ENCODE measurements around the gene CEP97. TPM values are rescaled to one million over a fixed set of nuclear protein-coding genes. Genes with fewer than 3 reads are reported as not detected.
A peak's percentile ranks its signal among the peaks of the same experiment; 100 is the strongest.
"Not testable (repeated sequence)": the region's sequence is repeated elsewhere in the genome, so short reads cannot be mapped to it uniquely, and the experiment has no call there.

CEP97 gene
- total RNA-seq, 5 donors from 2014 or later (not counting 1 experiment from before 2014, with no cell fraction given): 9.9 to 13.9 (median 12.7) TPM

DNA sequence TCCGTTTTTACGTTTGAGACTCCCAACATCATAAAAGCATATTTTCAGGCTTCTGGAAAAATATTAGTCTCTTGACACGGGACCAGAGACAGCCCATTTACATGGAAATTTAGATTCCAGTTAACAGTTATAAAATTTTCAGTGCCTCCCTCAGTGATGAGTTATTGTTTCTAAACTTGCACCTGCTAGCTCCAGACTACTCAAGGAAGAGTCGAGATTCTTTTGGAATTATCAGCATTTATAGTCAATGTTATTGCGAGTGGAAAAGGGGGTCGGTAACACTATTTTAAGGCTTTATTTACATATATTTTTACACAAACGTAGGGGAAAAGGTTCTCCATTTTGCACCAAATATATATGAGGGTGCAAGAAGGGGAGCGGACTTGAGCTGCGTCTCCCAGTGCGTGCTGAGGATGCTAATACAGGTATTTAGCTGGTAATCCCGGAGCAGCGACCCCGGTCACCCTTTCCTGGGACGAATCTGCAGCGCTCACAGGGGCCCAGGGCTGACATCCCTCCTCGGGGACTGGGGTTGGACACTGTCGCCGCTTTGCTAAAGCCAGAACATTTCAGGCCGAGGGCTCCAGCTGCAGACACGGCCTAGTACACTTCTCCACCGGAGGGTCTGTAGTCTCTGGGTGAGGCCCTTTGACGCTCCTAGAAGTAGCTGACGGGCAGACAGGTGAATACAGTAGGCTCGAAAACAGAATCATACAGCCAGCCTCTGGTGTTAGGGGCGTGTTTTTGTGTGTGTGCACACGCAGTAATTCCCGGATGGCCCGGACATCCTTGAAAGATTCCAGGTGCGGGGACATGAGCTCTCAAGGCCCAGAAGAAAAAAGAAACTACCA lies 46.8 kb upstream of the CEP97 start:
- no peaks in the 10 kb centered on the region for H3K9me3 Mint-ChIP-seq
- ChIA-PET POLR2A (interaction anchor here (0.6 to 4.5 kb wide), 9 partner anchors 8 to 108 kb away, joined by 3 to 37 read pairs (median 4); partner anchors contain the start of genes RPL24 (in 2 of the 2), CEP97 (in 1 of the 2), NXPE3 (in 1 of the 2) and PCNP (in 1 of the 2)), CTCF (interaction anchor here in 1 of 2 donors (2.1 kb wide), 1 partner anchor 8 kb away, joined by 10 read pairs; no protein-coding TSS in a partner anchor)
- Histone ChIP-seq H3K36me3 (ENCODE audit: control insufficient read depth in 2 of 2, extremely low read depth in 1 of 2, insufficient read depth in 1 of 2, low read length in 1 of 2) (peaks cover 12 to 27% of the 10 kb centered on the region in 2 donors), H3K4me1 (ENCODE audit: control insufficient read depth in 1 of 2, extremely low read depth in 1 of 2, insufficient read depth in 2 of 2, low read length in 2 of 2) (peaks cover 27 to 32% of the 10 kb centered on the region in 2 experiments), H3K27me3 (replicated peaks in 1 of 2; ENCODE audit: control insufficient read depth in 2 of 2, extremely low read depth in 1 of 2, insufficient read depth in 2 of 2, low read length in 1 of 2) (no peaks in the 10 kb centered on the region), H3K27ac (ENCODE audit: low read length) (peak overlapping the region; percentile 98), H3K4me3 (ENCODE audit: control insufficient read depth in 1 of 2, extremely low read depth in 1 of 2, low read length in 1 of 2) (peak overlapping the region; percentile 89 to 97), H3K9me3 (no peaks in the 10 kb centered on the region)
- H3K36me3 Mint-ChIP-seq: peaks cover 26% of the 10 kb centered on the region
- no peaks in the 10 kb centered on the region for H3K27me3 Mint-ChIP-seq
- DNase-seq: peak in 1 of 35 experiments; percentile 11
- peak overlapping the region; percentile 91 to 98 (median 95) for H3K4me3 Mint-ChIP-seq
- WGBS (ENCODE audit: insufficient coverage): 81% methylated on average over 21 of the region's 29 CpGs
- ATAC-seq (replicated peaks in 1 of 4): no peak
- peaks cover 51 to 56% (median 56%) of the 10 kb centered on the region in 3 donors for H3K4me1 Mint-ChIP-seq
- H3K27ac Mint-ChIP-seq: peak overlapping the region; percentile 97 to 99

DNA sequence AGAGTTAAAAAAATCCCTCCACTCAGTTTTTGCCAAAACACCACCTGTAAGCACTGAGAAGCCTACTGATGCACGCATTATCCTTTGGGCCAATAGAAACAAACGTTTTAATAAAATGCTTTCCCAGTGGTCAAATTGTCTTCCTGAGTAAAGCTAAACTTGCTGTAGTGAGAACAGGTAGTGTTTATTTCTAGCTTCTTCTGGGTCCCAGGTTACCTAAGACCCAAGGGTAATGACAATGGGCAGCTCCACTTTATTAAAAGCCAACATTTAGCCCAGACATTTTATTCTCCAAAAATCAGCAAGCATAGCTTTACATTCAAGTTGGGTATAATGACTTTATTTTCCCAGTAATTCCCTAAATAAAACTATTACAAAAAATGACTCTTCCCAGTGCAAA lies 45.6 kb upstream of the CEP97 start:
- WGBS (ENCODE audit: insufficient coverage): no CpG with 5 or more reads among the region's 2 CpGs
- DNase-seq; H3K27ac Mint-ChIP-seq; H3K4me3 Mint-ChIP-seq; H3K9me3 ChIP-seq; H3K27ac ChIP-seq (ENCODE audit: low read length); H3K27me3 Mint-ChIP-seq; ATAC-seq (replicated peaks in 1 of 4); H3K9me3 Mint-ChIP-seq; H3K27me3 ChIP-seq (replicated peaks in 1 of 2; ENCODE audit: control insufficient read depth in 2 of 2, extremely low read depth in 1 of 2, insufficient read depth in 2 of 2, low read length in 1 of 2); H3K4me3 ChIP-seq (ENCODE audit: control insufficient read depth in 1 of 2, extremely low read depth in 1 of 2, low read length in 1 of 2): not testable (repeated sequence)
- peaks cover 12 to 37% of the 10 kb centered on the region in 2 donors for H3K36me3 ChIP-seq (ENCODE audit: control insufficient read depth in 2 of 2, extremely low read depth in 1 of 2, insufficient read depth in 1 of 2, low read length in 1 of 2)
- Mint-ChIP-seq H3K4me1 (peaks cover 42 to 55% (median 51%) of the 10 kb centered on the region in 3 donors), H3K36me3 (peaks cover 25% of the 10 kb centered on the region)
- ChIA-PET POLR2A (interaction anchor here in 1 of 2 donors (0.7 kb wide), 2 partner anchors 45 to 113 kb away, joined by 3 to 4 read pairs; partner anchors contain the start of gene CEP97), CTCF (interaction anchor here in 1 of 2 donors (0.7 kb wide), 1 partner anchor 969 kb away, joined by 3 read pairs; no protein-coding TSS in a partner anchor)
- H3K4me1 ChIP-seq (ENCODE audit: control insufficient read depth in 1 of 2, extremely low read depth in 1 of 2, insufficient read depth in 2 of 2, low read length in 2 of 2): peaks cover 32% of the 10 kb centered on the region in 2 experiments

DNA sequence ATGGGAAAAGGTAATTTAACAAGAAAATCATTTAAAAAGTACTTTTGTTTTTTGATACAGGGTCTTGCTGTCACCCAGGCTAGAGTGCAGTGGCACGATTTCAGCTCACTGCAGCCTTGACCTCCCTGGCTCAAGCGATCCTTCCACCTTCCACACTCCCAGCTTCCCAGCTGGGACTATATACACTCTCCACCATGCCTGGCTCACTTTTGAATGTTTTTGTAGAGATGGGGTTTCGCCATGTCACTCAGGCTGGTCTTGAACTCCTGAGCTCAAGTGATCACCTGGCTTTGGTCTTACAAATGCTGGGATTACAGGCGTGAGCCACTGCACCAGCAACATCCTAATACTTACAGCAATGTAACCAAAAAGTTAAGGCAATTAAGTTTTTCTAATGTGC lies 43.9 kb upstream of the CEP97 start:
- ATAC-seq (replicated peaks in 1 of 4) (no peak), DNase-seq (peak in 1 of 35 experiments; percentile 16)
- H3K4me1 Mint-ChIP-seq: peaks cover 36 to 53% (median 45%) of the 10 kb centered on the region in 3 donors
- H3K9me3 ChIP-seq: no peaks in the 10 kb centered on the region
- no peak overlapping the region for H3K4me3 Mint-ChIP-seq
- H3K4me3 ChIP-seq (ENCODE audit: control insufficient read depth in 1 of 2, extremely low read depth in 1 of 2, low read length in 1 of 2): no peak overlapping the region
- CTCF ChIA-PET: interaction anchor here in 1 of 2 donors (1.0 kb wide), 1 partner anchor 7 kb away, joined by 3 read pairs; no protein-coding TSS in a partner anchor
- POLR2A ChIA-PET: interaction anchor here in 1 of 2 donors (0.9 kb wide), 1 partner anchor 106 kb away, joined by 4 read pairs; no protein-coding TSS in a partner anchor
- H3K36me3 Mint-ChIP-seq: peaks cover 32% of the 10 kb centered on the region
- H3K27ac Mint-ChIP-seq: no peak overlapping the region
- H3K27me3 ChIP-seq (replicated peaks in 1 of 2; ENCODE audit: control insufficient read depth in 2 of 2, extremely low read depth in 1 of 2, insufficient read depth in 2 of 2, low read length in 1 of 2): no peaks in the 10 kb centered on the region
- no peaks in the 10 kb centered on the region for H3K9me3 Mint-ChIP-seq
- H3K36me3 ChIP-seq (ENCODE audit: control insufficient read depth in 2 of 2, extremely low read depth in 1 of 2, insufficient read depth in 1 of 2, low read length in 1 of 2): peaks cover 12 to 52% of the 10 kb centered on the region in 2 donors
- H3K27me3 Mint-ChIP-seq: no peaks in the 10 kb centered on the region
- peaks cover 33% of the 10 kb centered on the region in 2 experiments for H3K4me1 ChIP-seq (ENCODE audit: control insufficient read depth in 1 of 2, extremely low read depth in 1 of 2, insufficient read depth in 2 of 2, low read length in 2 of 2)
- WGBS (ENCODE audit: insufficient coverage): 88% methylated on average over 1 of the region's 4 CpGs
- no peak overlapping the region for H3K27ac ChIP-seq (ENCODE audit: low read length)

DNA sequence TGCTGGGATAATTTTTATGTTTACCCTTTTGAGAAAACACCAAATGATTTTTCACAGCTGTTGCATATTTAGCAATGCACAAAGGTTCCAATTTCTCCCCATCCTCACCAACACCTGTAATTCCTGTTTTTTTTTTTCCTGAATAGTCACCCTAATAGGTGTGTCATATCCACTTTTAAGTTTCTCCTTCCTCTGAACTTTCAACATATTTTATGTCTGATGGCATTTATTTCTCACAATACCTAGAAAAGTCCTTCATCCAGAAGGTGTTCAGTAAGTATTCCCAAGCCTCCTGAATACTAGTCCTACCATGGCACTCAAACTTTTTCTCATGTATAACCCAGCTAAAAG lies 39.4 kb upstream of the CEP97 start:
- Histone ChIP-seq H3K4me3 (ENCODE audit: control insufficient read depth in 1 of 2, extremely low read depth in 1 of 2, low read length in 1 of 2) (peak overlapping the region in 1 of 2 donors; percentile 3), H3K27ac (ENCODE audit: low read length) (peak overlapping the region; percentile 98), H3K9me3 (no peaks in the 10 kb centered on the region), H3K27me3 (replicated peaks in 1 of 2; ENCODE audit: control insufficient read depth in 2 of 2, extremely low read depth in 1 of 2, insufficient read depth in 2 of 2, low read length in 1 of 2) (no peaks in the 10 kb centered on the region), H3K4me1 (ENCODE audit: control insufficient read depth in 1 of 2, extremely low read depth in 1 of 2, insufficient read depth in 2 of 2, low read length in 2 of 2) (peaks cover 28 to 29% of the 10 kb centered on the region in 2 experiments), H3K36me3 (ENCODE audit: control insufficient read depth in 2 of 2, extremely low read depth in 1 of 2, insufficient read depth in 1 of 2, low read length in 1 of 2) (peaks cover 12 to 51% of the 10 kb centered on the region in 2 donors)
- CTCF ChIA-PET: interaction anchor here (0.6 to 1.6 kb wide), 5 partner anchors 8 to 1433 kb away, joined by 3 to 10 read pairs (median 5); partner anchors contain the start of genes CEP97 (in 1 of the 2) and ZBTB11 (in 1 of the 2)
- peaks cover 41 to 55% (median 52%) of the 10 kb centered on the region in 3 donors for H3K4me1 Mint-ChIP-seq
- no peak for DNase-seq
- H3K9me3 Mint-ChIP-seq: no peaks in the 10 kb centered on the region
- peak overlapping the region; percentile 95 to 99 (median 99) for H3K4me3 Mint-ChIP-seq
- POLR2A ChIA-PET: interaction anchor here (0.6 to 3.8 kb wide), 10 partner anchors 8 to 547 kb away, joined by 3 to 37 read pairs (median 4); partner anchors contain the start of genes ZBTB11 (in 2 of the 2), CEP97 (in 1 of the 2) and NFKBIZ (in 1 of the 2)
- no peaks in the 10 kb centered on the region for H3K27me3 Mint-ChIP-seq
- peak overlapping the region; percentile 98 to 99 for H3K27ac Mint-ChIP-seq
- peaks cover 30% of the 10 kb centered on the region for H3K36me3 Mint-ChIP-seq
- ATAC-seq (replicated peaks in 1 of 4): no peak

DNA sequence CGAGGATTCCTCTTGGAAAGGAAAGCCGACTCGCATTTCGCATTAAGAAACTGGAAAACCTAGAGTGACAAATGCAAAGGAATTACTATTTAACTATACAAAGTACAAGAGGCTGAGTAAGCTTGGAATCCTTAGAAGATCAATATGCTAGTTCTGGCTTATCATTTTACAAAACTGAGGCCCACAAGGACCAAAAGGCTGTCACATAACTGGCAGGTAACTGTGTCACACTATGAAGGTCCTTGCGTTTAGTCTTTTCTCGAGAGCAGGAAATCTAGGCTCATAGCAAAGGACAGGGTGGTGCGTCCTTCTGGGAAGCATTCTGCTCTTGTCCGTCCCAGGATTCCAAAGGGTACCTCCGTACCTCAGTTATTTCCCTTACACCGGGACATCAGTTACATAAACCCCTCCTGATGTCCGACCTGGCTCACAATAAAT lies 38.5 kb upstream of the CEP97 start:
- Histone ChIP-seq H3K36me3 (ENCODE audit: control insufficient read depth in 2 of 2, extremely low read depth in 1 of 2, insufficient read depth in 1 of 2, low read length in 1 of 2) (peaks cover 12 to 42% of the 10 kb centered on the region in 2 donors), H3K9me3 (no peaks in the 10 kb centered on the region), H3K27ac (ENCODE audit: low read length) (peak overlapping the region; percentile 98), H3K4me3 (ENCODE audit: control insufficient read depth in 1 of 2, extremely low read depth in 1 of 2, low read length in 1 of 2) (peak overlapping the region; percentile 66 to 98), H3K4me1 (ENCODE audit: control insufficient read depth in 1 of 2, extremely low read depth in 1 of 2, insufficient read depth in 2 of 2, low read length in 2 of 2) (peaks cover 28 to 29% of the 10 kb centered on the region in 2 experiments), H3K27me3 (replicated peaks in 1 of 2; ENCODE audit: control insufficient read depth in 2 of 2, extremely low read depth in 1 of 2, insufficient read depth in 2 of 2, low read length in 1 of 2) (no peaks in the 10 kb centered on the region)
- DNase-seq (peak in 1 of 35 experiments; percentile 2), ATAC-seq (replicated peaks in 1 of 4) (peak; percentile 4 to 17 (median 12))
- Mint-ChIP-seq H3K27me3 (no peaks in the 10 kb centered on the region), H3K9me3 (no peaks in the 10 kb centered on the region), H3K27ac (peak overlapping the region; percentile 98 to 99), H3K36me3 (peaks cover 25% of the 10 kb centered on the region), H3K4me3 (peak overlapping the region; percentile 95 to 99 (median 99)), H3K4me1 (peaks cover 37 to 56% (median 49%) of the 10 kb centered on the region in 3 donors)
- WGBS (ENCODE audit: insufficient coverage): 0% methylated on average over 2 of the region's 11 CpGs
- POLR2A ChIA-PET: interaction anchor here (0.6 to 3.8 kb wide), 6 partner anchors 9 to 546 kb away, joined by 3 to 37 read pairs (median 6); partner anchors contain the start of genes ZBTB11 (in 2 of the 2) and CEP97 (in 1 of the 2)
- CTCF ChIA-PET: interaction anchor here (0.6 to 1.8 kb wide), 6 partner anchors 9 to 169 kb away, joined by 3 to 12 read pairs (median 4); partner anchors contain the start of genes CEP97 (in 1 of the 2), PCNP (in 1 of the 2) and ZBTB11 (in 1 of the 2)

All from T-cell (primary cell).